B cell (primary cell): ENCODE results near the gene TMEM131. TPM values are rescaled to one million over a fixed set of nuclear protein-coding genes. Genes with fewer than 3 reads are reported as not detected.

Experiments used
- ATAC-seq: fragments of 200-7000 bp; cut with Tn5 transposase; one replicate; pipeline ENCODE4 v1.10.0; 2021; ENCODE audit warnings: low read depth, mild to moderate bottlenecking, moderate number of reproducible peaks, moderate library complexity
- CTCF ChIA-PET: fragments of 350-600 bp; sonication (Branson Sonifier 250); formaldehyde crosslinking; loops from one replicate; lab custom pipeline; 2021; ENCODE audit warnings: antibody characterized with exemption, inconsistent platforms; lab: Charles Lee
- POLR2A ChIA-PET: fragments of 350-600 bp; sonication (Branson Sonifier 250); formaldehyde crosslinking; loops from one replicate; lab custom pipeline; 2021; ENCODE audit warnings: antibody characterized with exemption; lab: Charles Lee
- DNase-seq: peaks from one replicate; pipeline ENCODE4 v3.0.0; 2013
- H2AFZ ChIP-seq: 2 replicates; pipeline ENCODE4 v1.6.1; 2012; ENCODE audit warnings: mild to moderate bottlenecking, low read depth, low read length; ENCODE audit not compliant: insufficient read depth, poor library complexity, severe bottlenecking
- H3K27ac ChIP-seq, 2 donors: 1 replicate in 1 of 2; 2 replicates in 1 of 2; pipeline ENCODE4 v1.5.1; 2012 to 2013; ENCODE audit warnings: low read length in 2 of 2, mild to moderate bottlenecking in 2 of 2, moderate library complexity in 1 of 2
- H3K27me3 ChIP-seq, 4 experiments: fragments of 200-600 bp in 1 of 4; sonication (generic) in 1 of 4; replicated peaks in 1 of 4; 1 replicate in 2 of 4; 2 replicates in 2 of 4; pipeline versions ENCODE4 v1.6.1 to v1.7.0; 2013 to 2016; ENCODE audit warnings: low read length in 3 of 4, mild to moderate bottlenecking in 2 of 4, mixed read lengths in 1 of 4, moderate library complexity in 1 of 4; ENCODE audit not compliant: insufficient read depth in 4 of 4, control insufficient read depth in 3 of 4; ENCODE audit errors: control extremely low read depth in 1 of 4
- H3K36me3 ChIP-seq, 2 experiments: replicated peaks in 1 of 2; 1 replicate in 1 of 2; 2 replicates in 1 of 2; pipeline versions ENCODE4 v1.6.1 to v1.7.1; 2013; ENCODE audit warnings: low read length in 1 of 2; ENCODE audit not compliant: insufficient read depth in 2 of 2, control insufficient read depth in 1 of 2; ENCODE audit errors: control extremely low read depth in 1 of 2, extremely low read depth in 1 of 2
- H3K4me1 ChIP-seq, 2 donors: fragments of 200-600 bp in 1 of 2; sonication (generic) in 1 of 2; 1 replicate in 1 of 2; 2 replicates in 1 of 2; pipeline versions ENCODE4 v1.5.1 to v1.6.1; 2013 to 2017; ENCODE audit warnings: low read length in 2 of 2; ENCODE audit not compliant: control insufficient read depth in 2 of 2, insufficient read depth in 2 of 2
- H3K4me2 ChIP-seq: replicated peaks from 2 replicates; pipeline ENCODE3; 2012; ENCODE audit warnings: mild to moderate bottlenecking, low read depth, low read length; ENCODE audit not compliant: poor library complexity, severe bottlenecking
- H3K4me3 ChIP-seq, 5 experiments: fragments of 200-600 bp in 1 of 5; sonication (generic) in 1 of 5; 1 replicate in 3 of 5; 2 replicates in 2 of 5; pipeline versions ENCODE4 v1.5.1 to v1.7.0; 2011 to 2016; ENCODE audit warnings: low read length in 4 of 5, mild to moderate bottlenecking in 4 of 5, low read depth in 2 of 5, control low read depth in 1 of 5, moderate library complexity in 1 of 5; ENCODE audit not compliant: insufficient read depth in 1 of 5; ENCODE audit errors: control extremely low read depth in 1 of 5, extremely low read depth in 1 of 5
- H3K79me2 ChIP-seq: fragments of 200-600 bp; sonication (generic); one replicate; pipeline ENCODE4 v1.6.0; 2016; ENCODE audit warnings: low read length; ENCODE audit not compliant: control insufficient read depth, insufficient read depth
- H3K9ac ChIP-seq: fragments of 200-600 bp; sonication (generic); 2 replicates; pipeline ENCODE4 v1.6.1; 2017; ENCODE audit warnings: mild to moderate bottlenecking, low read length, moderate library complexity
- H3K9me3 ChIP-seq, 3 donors: one replicate each; pipeline versions ENCODE4 v1.6.1 to v1.7.1; 2013; ENCODE audit warnings: low read length in 2 of 3; ENCODE audit not compliant: control insufficient read depth in 2 of 3, insufficient read depth in 1 of 3; ENCODE audit errors: control extremely low read depth in 1 of 3
- H4K20me1 ChIP-seq: 2 replicates; pipeline ENCODE4 v1.6.0; 2012; ENCODE audit warnings: mild to moderate bottlenecking, low read length; ENCODE audit not compliant: insufficient read depth, control insufficient read depth, poor library complexity, severe bottlenecking
- H3K27ac Mint-ChIP-seq: one replicate; pipeline ENCODE4 v1.8.0; 2021; ENCODE audit warnings: mixed read lengths
- H3K27me3 Mint-ChIP-seq: one replicate; pipeline ENCODE4 v1.8.0; 2021; ENCODE audit warnings: mixed read lengths
- H3K4me1 Mint-ChIP-seq: one replicate; pipeline ENCODE4 v1.8.0; 2021; ENCODE audit warnings: mixed read lengths
- H3K4me3 Mint-ChIP-seq: one replicate; pipeline ENCODE4 v1.8.0; 2021; ENCODE audit warnings: mixed read lengths
- H3K9me3 Mint-ChIP-seq: one replicate; pipeline ENCODE4 v1.8.0; 2022; ENCODE audit warnings: mixed read lengths; ENCODE audit not compliant: insufficient read depth
- EZH2 ChIP-seq: IDR thresholded peaks from 2 replicates; pipeline ENCODE4 v1.6.1; 2012; ENCODE audit warnings: borderline replicate concordance, low read depth, mild to moderate bottlenecking, moderate library complexity, low read length; ENCODE audit not compliant: insufficient read depth, poor library complexity, severe bottlenecking
- WGBS: methylation state at CpG from one replicate; pipeline ENCODE4 v1.1.5; 2013; ENCODE audit warnings: missing lambda C conversion rate; ENCODE audit not compliant: insufficient coverage; 5-methylcytosine and 5-hydroxymethylcytosine counted together
- intact Hi-C: fragments of 100-400 bp; cut with micrococcal nuclease; formaldehyde crosslinking; loops from one replicate; pipeline ENCODE4 v1.10.0; 2022
- polyA plus RNA-seq: library from polyadenylated mRNA; depleted of rRNA; stranded (reverse); fragments of >200 nt; gene quantifications from 2 replicates; pipeline ENCODE4 v1.2.3, GENCODE V29; 2012
- total RNA-seq, 2 donors: library from RNA; stranded (reverse); fragments of 120-200 nt in 1 of 2; gene quantifications; 1 replicate in 1 of 2; 2 replicates in 1 of 2; pipeline versions ENCODE4 v1.2.3 to v1.2.4, GENCODE V29; 2013 to 2022
- TF ChIP-seq, protein P1 (sequence below): fragments of 200-600 bp; IDR thresholded peaks from one replicate; pipeline ENCODE4 v1.8.0; 2022; ENCODE audit warnings: antibody characterized with exemption, mild to moderate bottlenecking

Gene TMEM131
- total and polyA plus RNA-seq, 2 donors (not counting 1 experiment from before 2014, with no cell fraction given): 24.3 to 101 TPM

GRCh38 chr2:97974471-97974870 lies 21.3 kb downstream of the TMEM131 start:
- no peak for TF ChIP-seq EZH2
- TF ChIP-seq, protein P1, sequence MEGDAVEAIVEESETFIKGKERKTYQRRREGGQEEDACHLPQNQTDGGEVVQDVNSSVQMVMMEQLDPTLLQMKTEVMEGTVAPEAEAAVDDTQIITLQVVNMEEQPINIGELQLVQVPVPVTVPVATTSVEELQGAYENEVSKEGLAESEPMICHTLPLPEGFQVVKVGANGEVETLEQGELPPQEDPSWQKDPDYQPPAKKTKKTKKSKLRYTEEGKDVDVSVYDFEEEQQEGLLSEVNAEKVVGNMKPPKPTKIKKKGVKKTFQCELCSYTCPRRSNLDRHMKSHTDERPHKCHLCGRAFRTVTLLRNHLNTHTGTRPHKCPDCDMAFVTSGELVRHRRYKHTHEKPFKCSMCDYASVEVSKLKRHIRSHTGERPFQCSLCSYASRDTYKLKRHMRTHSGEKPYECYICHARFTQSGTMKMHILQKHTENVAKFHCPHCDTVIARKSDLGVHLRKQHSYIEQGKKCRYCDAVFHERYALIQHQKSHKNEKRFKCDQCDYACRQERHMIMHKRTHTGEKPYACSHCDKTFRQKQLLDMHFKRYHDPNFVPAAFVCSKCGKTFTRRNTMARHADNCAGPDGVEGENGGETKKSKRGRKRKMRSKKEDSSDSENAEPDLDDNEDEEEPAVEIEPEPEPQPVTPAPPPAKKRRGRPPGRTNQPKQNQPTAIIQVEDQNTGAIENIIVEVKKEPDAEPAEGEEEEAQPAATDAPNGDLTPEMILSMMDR: no peak
- POLR2A ChIA-PET: no interaction called here
- DNase-seq: no peak

DNA sequence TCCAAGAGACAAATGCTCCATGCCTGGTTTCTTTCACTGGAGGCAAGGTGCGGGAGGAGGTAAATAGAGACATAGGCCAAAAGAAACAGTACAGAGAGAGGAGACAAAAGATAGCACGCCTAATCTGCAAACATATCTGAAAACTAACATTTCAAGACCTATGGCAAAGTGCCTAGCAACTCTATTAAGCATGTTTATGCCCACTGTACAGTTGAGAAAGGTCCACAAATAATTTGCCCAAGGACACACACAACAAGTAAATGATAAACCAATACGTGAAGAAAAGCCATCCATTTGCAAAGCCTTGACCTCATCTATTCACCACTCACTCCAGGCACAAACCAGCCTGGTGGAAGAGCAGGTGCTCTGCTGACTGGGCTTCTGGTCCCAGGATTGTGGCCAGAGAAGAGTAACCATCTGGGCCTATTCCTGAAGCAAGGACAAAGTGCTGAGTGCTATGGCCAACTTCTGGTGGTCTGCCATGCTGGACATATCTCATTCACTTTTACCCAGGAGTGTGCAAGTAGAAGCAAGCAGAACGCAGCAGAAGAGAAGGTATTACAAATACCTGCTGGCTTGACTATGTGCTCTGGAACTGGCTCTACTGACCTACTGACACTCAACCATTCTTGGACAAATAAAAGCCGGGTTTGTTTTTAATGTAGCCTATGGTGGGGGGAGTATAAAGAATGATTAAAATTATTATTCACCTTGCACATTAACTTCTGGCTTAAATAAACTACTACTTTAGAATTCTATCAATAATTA lies 25.3 kb downstream of the TMEM131 start:
- peak overlapping the region; percentile 14 for H3K4me3 Mint-ChIP-seq
- H3K9ac ChIP-seq: no peak overlapping the region
- H3K27me3 Mint-ChIP-seq: no peaks in the 10 kb centered on the region
- no peak for ATAC-seq
- H3K4me1 Mint-ChIP-seq: peaks cover 72% of the 10 kb centered on the region
- H3K9me3 Mint-ChIP-seq: peaks cover 11% of the 10 kb centered on the region
- H3K4me2 ChIP-seq: peak overlapping the region; percentile 14
- no peak overlapping the region for H3K27ac Mint-ChIP-seq
- H2AFZ ChIP-seq: no peak overlapping the region
- no peak for DNase-seq
- CTCF ChIA-PET: interaction anchor here (1.0 kb wide), 1 partner anchor 19 kb away, joined by 3 read pairs; no protein-coding TSS in a partner anchor
- H3K4me1 ChIP-seq: peaks cover 42 to 50% of the 10 kb centered on the region in 2 donors
- H4K20me1 ChIP-seq: peaks cover 84% of the 10 kb centered on the region
- H3K79me2 ChIP-seq: peaks cover 99% of the 10 kb centered on the region
- 87% methylated on average over 2 of the region's 5 CpGs for WGBS
- peak overlapping the region in 1 of 2 donors; percentile 15 for H3K27ac ChIP-seq
- H3K36me3 ChIP-seq: peaks cover 0 to 8% of the 10 kb centered on the region in 2 experiments
- POLR2A ChIA-PET: no interaction called here
- H3K27me3 ChIP-seq: no peaks in the 10 kb centered on the region
- no peak overlapping the region for H3K4me3 ChIP-seq
- TF ChIP-seq, protein P1: no peak
- no peak for TF ChIP-seq EZH2
- peaks cover 5 to 22% (median 8%) of the 10 kb centered on the region in 3 donors for H3K9me3 ChIP-seq
- intact Hi-C loops: no loop called here

More at GRCh38 chr2:97974471-97974870, 21.3 kb downstream of the TMEM131 start:
- no CpG with 5 or more reads among the region's 1 CpG for WGBS
- ATAC-seq: no peak
- H3K27ac Mint-ChIP-seq: no peak overlapping the region
- H3K4me1 Mint-ChIP-seq: peaks cover 57% of the 10 kb centered on the region
- CTCF ChIA-PET: no interaction called here
- Histone ChIP-seq H3K79me2 (peaks cover 99% of the 10 kb centered on the region), H3K27ac (no peak overlapping the region), H3K4me1 (peaks cover 12 to 21% of the 10 kb centered on the region in 2 donors), H3K27me3 (no peaks in the 10 kb centered on the region), H2AFZ (no peak overlapping the region), H3K4me3 (no peak overlapping the region), H3K36me3 (peaks cover 0 to 1% of the 10 kb centered on the region in 2 experiments), H3K9me3 (peaks cover 9 to 26% (median 13%) of the 10 kb centered on the region in 3 donors), H4K20me1 (peaks cover 72% of the 10 kb centered on the region), H3K4me2 (no peak overlapping the region), H3K9ac (no peak overlapping the region)
- intact Hi-C loops: no loop called here
- H3K4me3 Mint-ChIP-seq: no peak overlapping the region
- H3K27me3 Mint-ChIP-seq: no peaks in the 10 kb centered on the region
- H3K9me3 Mint-ChIP-seq: peaks cover 20% of the 10 kb centered on the region
